Muscle layer of colon (tissue), 2 donors: Measurements from ENCODE around the gene CTU2.

Experiments
- H3K27ac ChIP-seq: one replicate; pipeline ENCODE4 v1.7.0; 2013; ENCODE audit warnings: low read depth, mild to moderate bottlenecking, low read length, moderate library complexity
- H3K27me3 ChIP-seq, 2 donors: one replicate each; pipeline ENCODE4 v1.7.0; 2013; ENCODE audit warnings: low read length in 2 of 2, mild to moderate bottlenecking in 2 of 2; ENCODE audit not compliant: insufficient read depth in 2 of 2, control insufficient read depth in 1 of 2
- H3K36me3 ChIP-seq: one replicate; pipeline ENCODE4 v1.7.0; 2013; ENCODE audit warnings: mild to moderate bottlenecking, low read length; ENCODE audit not compliant: insufficient read depth
- H3K4me1 ChIP-seq: one replicate; pipeline ENCODE4 v1.7.0; 2013; ENCODE audit warnings: mild to moderate bottlenecking, low read length; ENCODE audit not compliant: insufficient read depth
- H3K4me3 ChIP-seq, 2 donors: one replicate each; pipeline ENCODE4 v1.7.0; 2013; ENCODE audit warnings: low read length in 2 of 2, low read depth in 1 of 2, mild to moderate bottlenecking in 1 of 2, moderate library complexity in 1 of 2
- H3K9ac ChIP-seq: one replicate; pipeline ENCODE4 v1.7.0; 2013; ENCODE audit warnings: low read length
- H3K9me3 ChIP-seq: one replicate; pipeline ENCODE4 v1.7.0; 2013; ENCODE audit warnings: mild to moderate bottlenecking, low read length
- donor health status: abdominal sarcoma.
- donor health status: Adenocarcinoma of cecum.

Gene CTU2

GRCh38 chr16:88755745-88756443 is 49.6 kb downstream of the CTU2 start:
- H3K36me3 ChIP-seq = peaks cover 11% of the 10 kb centered on the region
- no peak overlapping the region for H3K9ac ChIP-seq
- no peaks in the 10 kb centered on the region for H3K9me3 ChIP-seq
- no peaks in the 10 kb centered on the region for H3K27me3 ChIP-seq
- H3K4me3 ChIP-seq = no peak overlapping the region
- H3K27ac ChIP-seq = peak overlapping the region; percentile 70
- peaks cover 63% of the 10 kb centered on the region for H3K4me1 ChIP-seq

GRCh38 chr16:88758227-88758943 is 52.1 kb downstream of the CTU2 start:
- Histone ChIP-seq H3K27me3 (no peaks in the 10 kb centered on the region), H3K9me3 (no peaks in the 10 kb centered on the region), H3K27ac (peak overlapping the region; percentile 98), H3K4me1 (peaks cover 84% of the 10 kb centered on the region), H3K36me3 (peaks cover 7% of the 10 kb centered on the region), H3K4me3 (peak overlapping the region in 1 of 2 donors; percentile 22), H3K9ac (peak overlapping the region; percentile 42)

- Histone ChIP-seq H3K27ac (peak overlapping the region; percentile 98), H3K4me1 (peaks cover 84% of the 10 kb centered on the region), H3K27me3 (no peaks in the 10 kb centered on the region), H3K9me3 (no peaks in the 10 kb centered on the region), H3K9ac (peak overlapping the region; percentile 42), H3K36me3 (peaks cover 13% of the 10 kb centered on the region), H3K4me3 (peak overlapping the region in 1 of 2 donors; percentile 22)
Observed at GRCh38 chr16:88758944-88759244, 52.6 kb downstream of the CTU2 start.

GRCh38 chr16:88759245-88759975 is 53.1 kb downstream of the CTU2 start:
- H3K27me3 ChIP-seq = no peaks in the 10 kb centered on the region
- H3K9ac ChIP-seq = peak overlapping the region; percentile 71
- H3K4me3 ChIP-seq = peak overlapping the region; percentile 32 to 34
- H3K36me3 ChIP-seq = peaks cover 13% of the 10 kb centered on the region
- peaks cover 79% of the 10 kb centered on the region for H3K4me1 ChIP-seq
- H3K9me3 ChIP-seq = no peaks in the 10 kb centered on the region
- peak overlapping the region; percentile 98 for H3K27ac ChIP-seq

GRCh38 chr16:88759976-88760350 is 53.7 kb downstream of the CTU2 start:
- peaks cover 13% of the 10 kb centered on the region for H3K36me3 ChIP-seq
- H3K4me1 ChIP-seq = peaks cover 76% of the 10 kb centered on the region
- peak overlapping the region; percentile 98 for H3K27ac ChIP-seq
- no peaks in the 10 kb centered on the region for H3K9me3 ChIP-seq
- H3K9ac ChIP-seq = peak overlapping the region; percentile 71
- H3K27me3 ChIP-seq = no peaks in the 10 kb centered on the region
- H3K4me3 ChIP-seq = peak overlapping the region; percentile 32 to 34

- peaks cover 13% of the 10 kb centered on the region for H3K36me3 ChIP-seq
- peak overlapping the region; percentile 98 for H3K27ac ChIP-seq
- H3K27me3 ChIP-seq = no peaks in the 10 kb centered on the region
- H3K4me1 ChIP-seq = peaks cover 74% of the 10 kb centered on the region
- peak overlapping the region; percentile 71 for H3K9ac ChIP-seq
- H3K4me3 ChIP-seq = peak overlapping the region in 1 of 2 donors; percentile 32
- H3K9me3 ChIP-seq = no peaks in the 10 kb centered on the region
Observed at GRCh38 chr16:88760424-88761142, 54.3 kb downstream of the CTU2 start.

- peaks cover 13% of the 10 kb centered on the region for H3K36me3 ChIP-seq
- H3K9ac ChIP-seq = no peak overlapping the region
- H3K4me3 ChIP-seq = no peak overlapping the region
- no peaks in the 10 kb centered on the region for H3K27me3 ChIP-seq
- H3K9me3 ChIP-seq = no peaks in the 10 kb centered on the region
- peak overlapping the region; percentile 98 for H3K27ac ChIP-seq
- peaks cover 69% of the 10 kb centered on the region for H3K4me1 ChIP-seq
Observed at GRCh38 chr16:88761143-88761534, 54.8 kb downstream of the CTU2 start.

- Histone ChIP-seq H3K27ac (peak overlapping the region; percentile 98), H3K36me3 (peaks cover 13% of the 10 kb centered on the region), H3K27me3 (no peaks in the 10 kb centered on the region), H3K9ac (no peak overlapping the region), H3K4me1 (peaks cover 75% of the 10 kb centered on the region), H3K4me3 (no peak overlapping the region), H3K9me3 (no peaks in the 10 kb centered on the region)
Observed at GRCh38 chr16:88761830-88762229, 55.5 kb downstream of the CTU2 start.

- Histone ChIP-seq H3K9ac (no peak overlapping the region), H3K36me3 (peaks cover 13% of the 10 kb centered on the region), H3K4me3 (no peak overlapping the region), H3K27ac (peak overlapping the region; percentile 98), H3K9me3 (no peaks in the 10 kb centered on the region), H3K27me3 (no peaks in the 10 kb centered on the region), H3K4me1 (peaks cover 81% of the 10 kb centered on the region)
Observed at GRCh38 chr16:88762258-88762870, 56.1 kb downstream of the CTU2 start.

- Histone ChIP-seq H3K27ac (peak overlapping the region; percentile 98), H3K4me3 (no peak overlapping the region), H3K27me3 (no peaks in the 10 kb centered on the region), H3K9me3 (no peaks in the 10 kb centered on the region), H3K9ac (no peak overlapping the region), H3K36me3 (peaks cover 13% of the 10 kb centered on the region), H3K4me1 (peaks cover 81% of the 10 kb centered on the region)
Observed at GRCh38 chr16:88762941-88763340, 56.6 kb downstream of the CTU2 start.
